ENCODE measurements around the gene TNFRSF14. TPM values are rescaled to one million over a fixed set of nuclear protein-coding genes. Genes with fewer than 3 reads are reported as not detected.

The TNFRSF14 gene
- total RNA-seq, 1 experiment from 2014 or later = 24.4 TPM

- Mint-ChIP-seq H3K4me3 (ENCODE audit: low read depth, unreplicated experiment) (peak overlapping the region; percentile 49), H3K36me3 (ENCODE audit: insufficient read depth, unreplicated experiment) (peaks cover 28% of the 10 kb centered on the region), H3K27ac (ENCODE audit: unreplicated experiment) (no peak overlapping the region), H3K27me3 (ENCODE audit: unreplicated experiment) (peaks cover under 1% of the 10 kb centered on the region), H3K4me1 (ENCODE audit: low read depth, unreplicated experiment) (peaks cover 8% of the 10 kb centered on the region), H3K9me3 (ENCODE audit: low read depth, unreplicated experiment) (no peaks in the 10 kb centered on the region)
- CTCF ChIA-PET = no interaction called here
- no peak for DNase-seq
- intact Hi-C loops (cut with micrococcal nuclease; ENCODE audit: unreplicated experiment) = no loop called here
- TF ChIP-seq, protein P1, sequence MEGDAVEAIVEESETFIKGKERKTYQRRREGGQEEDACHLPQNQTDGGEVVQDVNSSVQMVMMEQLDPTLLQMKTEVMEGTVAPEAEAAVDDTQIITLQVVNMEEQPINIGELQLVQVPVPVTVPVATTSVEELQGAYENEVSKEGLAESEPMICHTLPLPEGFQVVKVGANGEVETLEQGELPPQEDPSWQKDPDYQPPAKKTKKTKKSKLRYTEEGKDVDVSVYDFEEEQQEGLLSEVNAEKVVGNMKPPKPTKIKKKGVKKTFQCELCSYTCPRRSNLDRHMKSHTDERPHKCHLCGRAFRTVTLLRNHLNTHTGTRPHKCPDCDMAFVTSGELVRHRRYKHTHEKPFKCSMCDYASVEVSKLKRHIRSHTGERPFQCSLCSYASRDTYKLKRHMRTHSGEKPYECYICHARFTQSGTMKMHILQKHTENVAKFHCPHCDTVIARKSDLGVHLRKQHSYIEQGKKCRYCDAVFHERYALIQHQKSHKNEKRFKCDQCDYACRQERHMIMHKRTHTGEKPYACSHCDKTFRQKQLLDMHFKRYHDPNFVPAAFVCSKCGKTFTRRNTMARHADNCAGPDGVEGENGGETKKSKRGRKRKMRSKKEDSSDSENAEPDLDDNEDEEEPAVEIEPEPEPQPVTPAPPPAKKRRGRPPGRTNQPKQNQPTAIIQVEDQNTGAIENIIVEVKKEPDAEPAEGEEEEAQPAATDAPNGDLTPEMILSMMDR (IDR thresholded peaks at IDR 0.05; ENCODE audit: unreplicated experiment) = no peak
- BruUV-seq (replicated peaks) = no TSS peak
Measured at GRCh38 chr1:2591581-2592261, 35.5 kb downstream of the TNFRSF14 start.

GRCh38 chr1:2592672-2593071 is 36.5 kb downstream of the TNFRSF14 start:
- BruUV-seq (replicated peaks) = no TSS peak
- Mint-ChIP-seq H3K27ac (ENCODE audit: unreplicated experiment) (peak overlapping the region; percentile 69), H3K27me3 (ENCODE audit: unreplicated experiment) (peaks cover 10% of the 10 kb centered on the region), H3K36me3 (ENCODE audit: insufficient read depth, unreplicated experiment) (peaks cover 18% of the 10 kb centered on the region), H3K4me3 (ENCODE audit: low read depth, unreplicated experiment) (peak overlapping the region; percentile 63), H3K4me1 (ENCODE audit: low read depth, unreplicated experiment) (peaks cover 13% of the 10 kb centered on the region), H3K9me3 (ENCODE audit: low read depth, unreplicated experiment) (no peaks in the 10 kb centered on the region)
- DNase-seq = peak; percentile 57
- intact Hi-C loops (cut with micrococcal nuclease; ENCODE audit: unreplicated experiment) = no loop called here
- TF ChIP-seq, protein P1 (IDR thresholded peaks at IDR 0.05; ENCODE audit: unreplicated experiment) = no peak
- CTCF ChIA-PET = no interaction called here

DNA sequence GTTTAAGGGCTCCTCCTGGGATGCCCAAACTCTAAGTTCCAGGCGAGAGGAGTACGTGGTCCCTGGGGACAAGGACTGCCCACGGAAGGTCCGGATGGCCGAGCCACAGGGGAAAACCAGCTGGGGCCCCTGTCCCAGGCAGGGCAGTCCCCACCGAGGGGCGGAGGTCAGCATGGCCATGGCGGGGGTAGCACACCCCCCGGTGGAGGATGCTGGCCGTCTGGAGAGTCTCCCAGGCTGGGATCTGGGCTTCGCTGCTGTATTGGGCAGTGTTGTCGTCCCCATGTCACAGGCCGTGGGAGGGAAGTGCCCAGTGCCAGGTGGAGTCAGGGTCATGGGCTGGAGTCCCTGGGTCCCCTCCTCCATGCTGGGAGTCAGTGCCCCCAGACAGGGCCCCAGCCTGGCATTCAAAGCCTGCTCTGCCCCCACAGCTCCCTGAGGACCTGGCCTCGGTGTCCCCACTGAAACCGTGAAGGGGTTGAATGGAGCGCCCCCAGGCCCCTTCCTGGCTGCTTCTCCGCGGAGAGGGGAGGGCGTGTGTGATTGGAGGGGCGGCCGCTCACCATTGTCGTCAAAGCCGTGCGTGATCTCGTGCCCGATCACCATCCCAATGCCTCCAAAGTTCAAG is 37.2 kb downstream of the TNFRSF14 start:
- H3K27me3 Mint-ChIP-seq (ENCODE audit: unreplicated experiment) = peaks cover 17% of the 10 kb centered on the region
- peaks cover 17% of the 10 kb centered on the region for H3K36me3 Mint-ChIP-seq (ENCODE audit: insufficient read depth, unreplicated experiment)
- no peak for DNase-seq
- peaks cover 17% of the 10 kb centered on the region for H3K4me1 Mint-ChIP-seq (ENCODE audit: low read depth, unreplicated experiment)
- TF ChIP-seq, protein P1 (IDR thresholded peaks at IDR 0.05; ENCODE audit: unreplicated experiment) = no peak
- CTCF ChIA-PET = no interaction called here
- H3K27ac Mint-ChIP-seq (ENCODE audit: unreplicated experiment) = peak overlapping the region; percentile 69
- no TSS peak for BruUV-seq (replicated peaks)
- no peaks in the 10 kb centered on the region for H3K9me3 Mint-ChIP-seq (ENCODE audit: low read depth, unreplicated experiment)
- H3K4me3 Mint-ChIP-seq (ENCODE audit: low read depth, unreplicated experiment) = peak overlapping the region; percentile 63
- intact Hi-C loops (cut with micrococcal nuclease; ENCODE audit: unreplicated experiment) = no loop called here

GRCh38 chr1:2594001-2594640 is 38.0 kb downstream of the TNFRSF14 start:
- peak; percentile 54 for DNase-seq
- BruUV-seq (replicated peaks) = no TSS peak
- TF ChIP-seq, protein P1 (IDR thresholded peaks at IDR 0.05; ENCODE audit: unreplicated experiment) = no peak

More at GRCh38 chr1:2594001-2594640, 38.0 kb downstream of the TNFRSF14 start:
- CTCF ChIA-PET = no interaction called here
- Mint-ChIP-seq H3K27me3 (ENCODE audit: unreplicated experiment) (peaks cover 19% of the 10 kb centered on the region), H3K36me3 (ENCODE audit: insufficient read depth, unreplicated experiment) (peaks cover 17% of the 10 kb centered on the region), H3K4me1 (ENCODE audit: low read depth, unreplicated experiment) (peaks cover 17% of the 10 kb centered on the region), H3K27ac (ENCODE audit: unreplicated experiment) (no peak overlapping the region), H3K4me3 (ENCODE audit: low read depth, unreplicated experiment) (peak overlapping the region; percentile 17), H3K9me3 (ENCODE audit: low read depth, unreplicated experiment) (no peaks in the 10 kb centered on the region)
- intact Hi-C loops (cut with micrococcal nuclease; ENCODE audit: unreplicated experiment) = no loop called here

Data from Calu3 (cell line).